SK-N-SH treated with all-trans-retinoic acid at 6 μM for 48 hours (cell line): Measurements from ENCODE around the gene HS6ST3.

Experiments
- CSRNP3 ChIP-seq: fragments of 250-450 bp; sonication (Bioruptor Pico); IDR thresholded peaks from 2 replicates; pipeline ENCODE4 v1.5.1; 2021; ENCODE audit warnings: mild to moderate bottlenecking, moderate library complexity
- ISL1 ChIP-seq: fragments of 250-450 bp; sonication (Bioruptor Pico); IDR thresholded peaks from 2 replicates; pipeline ENCODE4 v2.1.2; 2022; ENCODE audit warnings: mild to moderate bottlenecking, moderate library complexity
- OSR1 ChIP-seq: fragments of 250-450 bp; sonication (Bioruptor Pico); IDR thresholded peaks from 2 replicates; pipeline ENCODE4 v1.8.0; 2022; ENCODE audit warnings: moderate library complexity, mild to moderate bottlenecking, inconsistent platforms
- PPARA ChIP-seq: fragments of 250-450 bp; sonication (Bioruptor Pico); IDR thresholded peaks from 2 replicates; pipeline ENCODE4 v1.5.0; 2020; ENCODE audit warnings: mild to moderate bottlenecking, borderline replicate concordance
- RARB ChIP-seq: fragments of 250-450 bp; sonication (Bioruptor Pico); IDR thresholded peaks from 2 replicates; pipeline ENCODE4 v1.8.0; 2021; ENCODE audit warnings: mild to moderate bottlenecking, moderate library complexity
- TOX ChIP-seq: fragments of 250-450 bp; sonication (Bioruptor Pico); IDR thresholded peaks from 2 replicates; pipeline ENCODE4 v1.8.0; 2021; ENCODE audit warnings: mild to moderate bottlenecking, moderate library complexity, borderline replicate concordance
- ZNF565 ChIP-seq: fragments of 450-650 bp; formaldehyde crosslinking; conservative IDR thresholded peaks from 2 replicates; pipeline ENCODE4 v1.5.0; 2020; ENCODE audit warnings: low read depth, mild to moderate bottlenecking, moderate library complexity
- ZNF70 ChIP-seq: fragments of 450-650 bp; formaldehyde crosslinking; IDR thresholded peaks from 2 replicates; pipeline ENCODE4 v1.5.0; 2020; ENCODE audit warnings: mild to moderate bottlenecking, moderate library complexity

GRCh38 chr13:96844195-96844594, 754.3 kb downstream of the HS6ST3 start:
- TF ChIP-seq ZNF70 (CRISPR knock-in tag) (no peak), RARB (no peak), ZNF565 (CRISPR knock-in tag) (no peak), TOX (CRISPR knock-in tag) (no peak), ISL1 (CRISPR knock-in tag) (no peak), CSRNP3 (CRISPR knock-in tag) (no peak), OSR1 (CRISPR knock-in tag) (no peak), PPARA (CRISPR knock-in tag) (no peak)
